SW480 (cell line): Measurements from ENCODE around the gene RAB7B.
"Not testable (repeated sequence)": the region's sequence is repeated elsewhere in the genome, so short reads cannot be mapped to it uniquely, and the experiment has no call there.

ENCODE experiments used
- DNase-seq: peaks from one replicate; pipeline ENCODE4 v3.0.0-alpha.2; 2016; ENCODE audit warnings: low spot score

The RAB7B gene

DNA sequence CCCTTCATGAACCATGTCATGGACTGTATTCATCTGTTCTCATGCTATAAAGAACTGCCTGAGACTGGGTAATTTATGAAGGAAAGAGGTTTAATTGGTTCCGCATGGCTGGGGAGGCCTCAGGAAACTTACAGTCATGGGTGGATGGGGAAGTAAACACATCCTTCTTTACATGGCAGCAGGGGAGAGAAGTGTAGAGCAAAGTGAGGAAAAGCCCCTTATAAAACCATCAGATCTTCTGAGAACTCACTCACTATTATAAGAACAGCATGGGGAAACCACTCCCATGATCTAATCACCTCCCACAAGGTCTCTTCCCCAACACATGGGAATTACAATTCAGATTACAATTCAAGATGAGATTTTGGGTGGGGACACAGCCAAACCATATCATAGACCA is 6.6 kb downstream of the RAB7B start:
- DNase-seq = not testable (repeated sequence)

DNA sequence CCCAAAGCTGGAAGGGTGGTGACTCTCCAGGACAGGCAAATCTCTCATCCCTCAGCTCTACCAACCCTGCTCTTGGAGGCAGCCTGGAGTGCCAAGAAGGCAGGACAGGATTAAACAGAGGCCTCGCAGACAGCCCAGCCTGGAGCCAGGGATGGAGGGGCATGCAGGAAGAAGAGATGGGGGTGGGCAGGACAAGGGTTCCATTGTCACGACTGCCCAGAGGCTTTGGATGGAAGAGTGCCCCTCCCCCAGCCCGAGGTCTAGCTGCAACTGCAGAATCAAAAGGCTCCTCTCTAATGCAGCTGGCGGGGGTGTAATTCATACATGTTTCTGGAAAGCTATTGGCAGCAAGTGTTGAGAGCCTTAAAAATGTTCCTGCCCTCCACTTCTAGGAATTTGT is 8.8 kb downstream of the RAB7B start:
- no peak for DNase-seq

DNA sequence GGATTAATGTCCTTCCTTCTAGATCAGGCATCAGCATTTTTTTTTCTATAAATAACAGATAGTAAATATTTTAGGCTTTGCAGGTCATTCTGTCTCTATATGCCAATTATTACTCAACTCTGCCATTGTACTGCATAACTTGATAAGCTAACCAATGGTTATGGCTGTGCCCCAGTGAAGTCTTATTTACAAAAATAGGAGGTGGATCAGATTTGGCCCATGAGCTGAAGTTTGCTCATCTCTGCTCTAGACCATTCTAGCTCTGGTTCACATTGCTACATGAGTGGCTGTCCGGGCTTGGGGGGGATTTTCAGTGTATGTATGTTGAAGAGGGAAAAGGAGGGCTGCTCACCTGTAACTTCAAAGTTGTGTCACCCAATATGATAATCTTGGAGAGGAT is 10.1 kb downstream of the RAB7B start:
- no peak for DNase-seq

DNA sequence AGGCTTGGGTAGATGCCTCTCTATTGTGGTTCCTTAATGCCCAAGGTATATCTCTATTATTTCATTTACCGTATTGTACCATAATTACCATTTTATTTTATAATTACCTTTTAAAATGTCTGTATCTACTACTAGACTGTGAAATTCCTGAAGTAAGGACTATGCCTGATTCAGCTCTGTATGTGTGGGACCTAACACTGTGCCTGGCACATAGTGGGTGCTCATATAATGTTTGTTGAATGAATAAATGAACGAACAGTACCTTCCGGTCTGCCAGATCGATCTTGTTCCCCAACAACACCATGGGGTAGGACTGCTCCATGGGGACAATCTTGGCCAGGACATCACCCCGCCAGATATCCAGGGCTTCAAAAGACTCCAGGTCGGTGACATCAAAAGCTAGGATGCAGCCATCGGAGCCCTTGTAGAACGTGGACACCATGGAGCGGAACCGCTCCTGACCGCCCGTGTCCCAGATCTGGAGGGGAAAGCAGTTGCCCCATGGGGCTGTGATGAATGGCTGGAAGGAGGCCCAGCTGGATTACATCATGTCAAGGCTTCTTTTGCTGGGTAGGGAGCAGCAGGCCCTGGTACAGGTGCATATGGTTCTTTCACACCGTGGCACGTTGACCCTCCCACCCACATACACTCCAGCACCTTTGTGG is 10.8 kb downstream of the RAB7B start:
- no peak for DNase-seq

DNA sequence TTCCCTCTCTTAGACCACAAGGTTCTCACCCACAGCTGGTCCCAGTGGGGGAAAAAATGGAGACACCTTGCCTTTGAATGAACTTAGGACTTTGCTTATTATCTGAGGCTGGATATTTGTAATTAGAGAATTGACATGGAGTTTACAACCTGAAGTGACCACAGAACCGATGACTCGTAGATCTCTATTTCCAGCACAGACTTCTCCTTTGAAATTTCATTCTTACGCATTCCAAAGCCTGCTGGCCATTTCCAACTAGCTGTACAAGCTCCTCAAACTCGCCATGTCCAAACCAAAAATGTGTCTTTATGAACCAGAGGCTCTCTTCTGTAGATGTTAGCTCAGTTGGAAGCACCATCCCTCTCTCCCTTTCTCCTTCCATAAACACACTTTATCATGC is 12.0 kb downstream of the RAB7B start:
- no peak for DNase-seq

DNA sequence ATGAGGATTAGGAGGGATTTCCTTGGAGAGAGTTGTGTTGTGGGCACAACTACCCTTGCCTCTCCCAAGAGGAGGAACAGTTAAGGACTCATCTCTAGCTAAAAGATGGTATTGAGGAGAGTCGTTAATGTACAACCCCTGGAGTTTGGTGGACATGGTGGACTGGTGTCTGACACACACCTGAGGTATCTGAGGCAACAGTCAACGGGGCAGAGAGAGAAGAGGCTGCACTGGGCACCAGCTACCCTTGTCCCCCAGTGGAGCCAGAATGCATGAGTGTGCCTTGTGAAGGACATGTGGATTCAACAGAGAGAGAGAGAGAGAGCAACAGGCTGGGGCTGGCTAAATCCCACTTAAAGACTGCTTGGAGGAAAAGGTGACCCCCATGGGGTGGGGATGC is 13.0 kb downstream of the RAB7B start:
- DNase-seq = no peak

DNA sequence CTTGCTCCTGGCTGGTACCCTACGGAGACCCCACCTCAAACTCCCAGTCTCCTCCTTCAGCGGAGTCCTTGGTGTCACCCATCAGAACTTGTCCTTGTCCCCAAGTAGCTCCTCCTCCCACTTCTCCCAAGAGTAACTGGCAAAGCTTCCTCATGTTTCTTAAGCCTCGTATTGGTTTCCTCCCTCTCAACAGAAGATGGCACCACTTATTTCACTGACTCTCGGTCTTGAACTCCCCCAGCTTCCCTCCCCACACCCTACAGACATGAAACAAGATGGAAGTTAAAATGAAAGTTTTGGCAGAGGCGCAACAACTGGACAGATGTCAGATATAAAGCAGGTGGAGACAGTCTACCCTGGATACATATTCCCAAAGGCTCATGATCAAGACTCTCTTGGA is 13.4 kb downstream of the RAB7B start:
- no peak for DNase-seq

DNA sequence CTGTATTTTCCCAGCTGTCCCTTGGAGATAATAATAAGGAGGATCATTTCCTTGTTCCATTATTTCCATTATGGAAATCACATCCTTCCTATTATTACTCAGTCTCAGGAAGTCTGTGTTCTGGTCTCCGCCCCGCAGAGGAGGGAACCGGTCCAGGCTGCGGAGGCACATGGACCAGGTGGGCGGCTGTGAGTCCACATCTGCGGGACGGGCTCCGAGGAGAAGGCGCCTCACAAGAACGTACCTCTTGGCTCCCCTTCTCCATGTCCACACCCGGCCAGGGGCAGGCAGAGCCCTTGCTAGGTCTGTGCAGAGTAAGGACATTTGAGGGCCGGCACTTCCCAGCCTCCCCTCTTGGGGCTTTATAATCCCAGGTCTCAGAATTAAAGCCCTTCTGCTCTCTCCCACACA is 14.6 kb downstream of the RAB7B start:
- DNase-seq = no peak

DNA sequence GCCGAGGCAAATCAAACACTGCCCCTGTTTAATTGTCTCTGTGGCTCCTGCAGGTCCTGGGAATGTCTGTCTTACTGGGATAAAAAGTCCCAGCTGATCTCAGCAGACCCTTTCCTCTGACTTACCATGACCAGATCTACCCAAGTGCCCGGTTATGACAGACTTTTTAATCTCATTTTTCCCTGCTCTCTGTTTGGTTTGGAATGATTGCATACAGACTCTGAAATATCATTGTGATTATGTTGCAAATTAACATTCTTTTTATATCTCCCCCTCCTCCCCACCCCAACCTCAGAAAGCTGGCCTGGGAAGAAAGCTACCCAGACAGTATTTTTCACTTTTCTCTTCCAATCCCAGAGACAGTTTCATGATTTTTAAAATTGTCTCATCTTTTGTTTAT is 16.3 kb downstream of the RAB7B start:
- DNase-seq = no peak

DNA sequence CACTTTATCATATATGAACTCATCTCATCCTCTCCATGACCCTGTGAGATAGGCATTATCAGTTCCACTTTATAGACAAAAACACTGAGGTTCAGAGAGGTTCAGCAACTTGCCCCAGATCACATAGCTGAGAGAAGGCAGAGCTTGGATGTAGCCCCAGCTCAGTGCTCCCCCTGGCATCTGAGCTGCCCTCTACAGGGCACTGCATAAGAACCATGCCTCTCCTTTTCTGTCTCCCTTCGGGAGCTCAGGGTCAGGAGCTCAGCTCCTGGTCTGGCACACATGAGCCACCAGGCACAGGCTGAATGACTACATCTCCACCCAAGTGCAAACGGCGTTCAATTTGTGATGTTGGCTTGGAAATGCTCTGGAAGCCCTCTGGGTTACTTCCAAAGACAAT is 16.9 kb downstream of the RAB7B start:
- DNase-seq = no peak

DNA sequence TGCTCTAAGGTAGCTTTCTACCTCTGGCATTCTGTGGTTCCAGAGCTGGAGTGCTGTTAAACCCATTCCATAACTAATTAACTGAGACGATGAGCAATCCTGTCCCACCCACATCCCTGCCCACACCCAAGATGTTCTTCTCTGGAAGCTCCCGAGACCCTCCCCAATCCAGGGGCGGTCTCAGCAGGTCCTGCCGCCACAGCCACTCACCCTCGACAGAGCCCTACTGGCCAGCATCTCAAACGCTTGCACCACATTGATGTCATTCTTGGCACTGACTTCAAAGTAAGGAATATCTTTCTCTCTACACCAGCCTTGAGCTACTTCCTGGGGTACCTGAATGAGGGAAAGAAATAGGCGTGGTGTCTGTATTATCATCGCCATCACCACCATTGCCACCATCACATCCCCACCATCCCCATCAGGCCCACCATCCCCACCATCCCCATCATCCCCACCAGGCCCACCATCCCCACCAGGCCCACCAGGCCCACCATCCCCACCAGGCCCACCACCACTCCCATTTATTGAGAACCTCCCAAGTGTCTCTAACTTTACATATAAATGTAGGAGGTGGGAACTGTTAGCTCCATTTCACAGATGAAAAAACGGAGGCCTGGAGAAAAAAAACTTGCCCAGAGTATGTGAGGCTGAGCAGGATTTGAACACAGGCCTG is 17.7 kb downstream of the RAB7B start:
- peak; percentile 23 for DNase-seq

DNA sequence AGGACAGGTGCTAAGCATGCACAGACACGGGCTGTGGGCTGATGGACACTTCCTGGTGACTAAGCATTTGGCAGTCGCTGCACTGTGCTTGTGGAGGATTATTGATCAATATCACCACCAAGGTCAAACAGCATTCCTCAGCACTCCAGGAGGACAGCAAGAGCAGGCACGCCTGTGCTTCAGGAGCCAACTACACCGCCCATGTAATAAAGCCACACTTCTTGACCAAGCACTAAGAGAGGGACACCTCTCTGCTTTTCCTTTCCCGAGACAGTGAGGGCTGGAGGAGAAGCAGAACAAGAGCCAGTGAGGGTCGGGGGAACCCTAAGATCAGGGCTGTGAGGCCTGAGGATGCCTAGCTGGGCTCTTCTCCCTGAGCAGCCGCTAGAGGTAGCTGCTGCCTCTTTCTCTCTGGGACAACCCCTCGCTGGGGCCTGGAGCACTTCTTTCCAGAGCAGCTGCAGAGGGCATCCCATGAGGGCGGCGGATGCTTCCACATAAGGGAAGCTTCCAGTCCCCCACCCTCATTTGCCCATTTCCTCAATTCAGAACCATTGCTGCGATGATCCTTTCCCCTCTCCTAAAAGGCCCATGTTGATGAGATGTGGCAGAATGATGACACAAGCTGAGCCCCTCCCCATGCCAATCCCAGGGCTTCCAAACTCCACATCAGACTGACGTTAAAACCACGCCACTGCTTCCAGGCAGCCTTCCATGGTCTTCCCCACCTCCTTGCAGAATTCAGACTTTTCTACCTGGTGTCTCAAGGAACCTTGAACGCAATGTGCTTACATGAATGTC is 19.1 kb downstream of the RAB7B start:
- peak; percentile 57 for DNase-seq

DNA sequence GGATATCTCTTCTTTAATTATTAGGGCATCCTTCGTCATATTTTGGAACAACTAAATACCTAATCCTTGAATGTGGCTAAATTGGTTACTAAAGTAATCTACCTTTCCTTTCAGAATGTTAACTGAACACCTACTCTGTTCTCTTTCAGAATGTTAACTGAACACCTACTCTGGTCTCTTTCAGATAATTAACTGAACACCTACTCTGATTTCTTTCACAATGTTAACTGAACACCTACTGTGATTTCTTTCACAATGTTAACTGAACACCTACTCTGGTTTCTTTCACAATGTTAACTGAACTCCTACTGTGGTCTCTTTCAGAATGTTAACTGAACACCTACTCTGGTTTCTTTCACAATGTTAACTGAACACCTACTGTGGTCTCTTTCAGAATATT is 21.9 kb downstream of the RAB7B start:
- DNase-seq = no peak

DNA sequence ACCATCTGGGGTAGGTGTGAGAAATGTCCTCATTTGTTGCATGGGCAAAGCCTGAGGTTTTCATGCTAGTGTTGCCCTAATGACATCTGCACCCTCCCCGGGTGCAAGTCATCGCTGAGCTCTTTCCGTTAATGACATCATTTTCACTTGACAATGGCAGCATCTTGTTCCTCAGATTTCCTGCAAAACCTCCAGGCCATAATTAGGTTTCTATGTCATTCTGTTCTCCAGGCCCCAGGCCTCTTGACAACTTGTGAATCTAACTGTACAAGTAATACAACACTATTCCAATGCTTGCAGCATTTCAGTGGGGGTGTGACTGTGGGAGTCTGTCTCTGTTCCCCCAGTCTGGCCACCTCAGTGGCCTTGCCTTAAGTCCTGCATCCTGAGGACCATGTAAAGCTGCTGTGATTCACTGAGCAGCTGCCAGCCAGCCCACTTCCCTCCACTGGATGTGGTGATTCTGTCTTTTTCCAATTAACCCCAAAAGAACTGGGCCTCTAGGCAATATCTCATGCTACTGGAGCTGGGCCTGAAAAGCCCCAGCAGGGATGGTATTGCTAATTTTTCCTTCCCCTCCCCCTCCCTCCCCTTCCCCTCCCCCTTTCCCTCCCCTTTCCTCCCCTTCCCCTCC is 22.8 kb downstream of the RAB7B start:
- DNase-seq = no peak

DNA sequence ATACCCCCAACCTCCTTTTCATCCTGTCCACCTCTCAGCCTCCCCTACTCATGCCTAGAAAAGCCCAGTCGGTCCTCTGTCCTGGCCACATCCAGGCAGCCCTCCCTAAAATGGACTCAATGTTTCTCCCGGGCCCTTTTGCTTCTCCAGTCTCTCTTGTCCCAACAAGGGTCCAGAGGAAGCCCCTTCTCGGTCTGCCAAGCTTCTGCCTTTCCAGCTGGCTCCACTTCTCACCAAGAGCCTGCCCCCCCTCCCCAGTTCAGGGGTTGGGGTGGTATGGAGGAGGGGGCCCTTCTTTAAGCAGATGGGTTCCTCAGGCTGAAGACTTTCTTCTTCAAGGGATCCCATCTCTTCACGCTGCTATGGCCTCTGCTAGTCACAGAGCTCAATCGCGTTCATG is 23.9 kb downstream of the RAB7B start:
- no peak for DNase-seq

DNA sequence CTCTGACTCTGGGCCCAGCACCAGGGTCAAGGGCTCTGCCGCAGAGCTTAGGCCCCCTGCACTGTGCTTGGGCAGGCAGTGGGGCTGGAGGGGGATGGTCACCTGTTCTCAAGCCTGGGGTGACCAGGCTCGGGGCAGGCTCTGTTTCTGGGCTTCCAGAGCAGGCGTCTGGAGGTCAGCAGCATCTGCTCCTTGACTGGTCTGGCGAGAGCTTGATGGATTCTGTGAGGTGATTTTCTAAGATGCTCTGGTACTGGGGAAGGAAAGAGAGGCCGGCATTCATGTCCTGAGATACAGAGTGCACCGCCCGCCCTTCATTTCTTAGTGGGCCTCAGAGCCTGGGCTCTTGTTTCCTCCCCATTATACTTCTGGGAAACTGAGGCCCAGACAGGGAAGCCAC is 24.5 kb downstream of the RAB7B start:
- no peak for DNase-seq

DNA sequence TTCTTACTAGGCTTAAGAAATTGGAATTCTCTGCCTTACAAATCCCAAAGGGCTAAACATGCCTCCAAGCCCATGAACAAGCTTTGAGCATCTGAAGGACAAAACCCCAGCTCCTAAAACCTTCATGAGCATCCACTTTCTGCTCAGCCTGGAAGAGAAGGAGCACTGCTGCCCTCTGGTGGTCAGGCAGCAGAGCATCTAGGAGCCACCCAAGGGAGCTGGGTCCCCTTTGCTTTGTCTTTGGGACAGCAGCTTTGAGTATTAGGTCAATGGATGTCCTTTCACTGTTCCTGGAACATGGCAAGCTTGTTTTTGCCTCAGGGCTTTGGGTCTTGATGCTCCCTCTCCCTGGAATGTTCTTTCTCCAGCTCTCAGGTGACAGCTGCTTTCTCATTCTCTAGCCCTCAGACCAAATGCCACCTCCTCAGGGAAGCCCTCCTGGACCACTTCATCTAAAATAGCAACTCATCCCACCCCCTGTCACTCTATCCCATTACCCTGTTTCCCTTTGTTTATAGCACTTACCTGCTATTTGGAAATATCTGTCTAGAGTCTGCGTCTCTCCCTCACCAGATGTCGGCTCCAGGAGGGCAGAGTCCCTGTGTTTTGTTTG is 25.7 kb downstream of the RAB7B start:
- DNase-seq = peak; percentile 79

DNA sequence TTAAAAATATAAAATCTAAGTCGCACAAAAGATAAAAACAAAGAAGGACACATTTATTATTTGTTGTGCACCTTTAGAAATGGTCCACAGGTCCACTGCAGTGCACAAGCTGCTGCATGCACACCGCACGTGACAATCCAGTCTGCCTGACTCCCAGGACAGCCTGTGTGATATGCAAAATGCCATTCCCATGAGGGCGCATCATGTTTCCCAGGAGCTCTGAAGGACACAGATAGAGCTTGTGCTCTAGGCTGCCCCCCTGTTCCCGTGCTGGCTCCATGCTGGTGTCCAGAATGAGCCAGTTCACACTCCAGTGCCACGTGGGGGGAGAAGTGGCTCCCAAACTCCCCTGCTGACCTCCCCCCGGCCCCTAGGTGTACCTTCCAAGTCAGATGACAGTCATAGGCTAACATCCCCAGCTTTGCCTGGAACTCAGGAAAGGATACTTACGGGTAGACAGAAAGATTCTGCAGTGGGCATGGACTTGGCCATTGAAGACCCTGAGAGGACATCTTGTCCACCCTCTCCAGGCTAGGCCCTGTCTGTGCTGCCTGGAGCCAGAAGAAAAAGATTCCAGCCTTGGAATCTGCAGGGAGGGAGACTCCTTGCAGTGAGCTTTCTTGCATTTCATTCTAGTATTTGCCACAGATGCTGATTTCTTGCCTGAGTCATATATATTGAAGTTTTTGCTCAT is 26.3 kb downstream of the RAB7B start:
- peak; percentile 23 for DNase-seq

DNA sequence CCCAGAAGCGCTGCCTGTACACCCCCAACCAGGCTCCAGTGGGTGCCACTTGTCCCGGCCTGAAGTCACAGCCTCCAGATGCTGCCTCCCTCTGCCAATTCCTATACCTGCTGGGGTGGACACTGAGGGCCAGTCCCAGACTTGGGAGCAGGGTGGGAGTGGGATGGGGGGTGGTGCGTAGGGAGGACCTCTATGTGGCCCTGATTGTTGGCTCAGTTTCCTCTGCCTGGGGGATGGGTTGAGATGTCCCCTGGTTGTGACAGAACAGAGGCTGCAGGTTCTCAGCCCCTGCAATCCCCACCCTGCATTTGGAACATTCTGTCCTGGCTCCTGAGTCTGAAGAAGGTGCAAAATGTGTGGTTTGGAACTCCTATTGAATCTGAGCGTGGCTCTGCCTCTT is 27.2 kb downstream of the RAB7B start:
- DNase-seq = no peak

DNA sequence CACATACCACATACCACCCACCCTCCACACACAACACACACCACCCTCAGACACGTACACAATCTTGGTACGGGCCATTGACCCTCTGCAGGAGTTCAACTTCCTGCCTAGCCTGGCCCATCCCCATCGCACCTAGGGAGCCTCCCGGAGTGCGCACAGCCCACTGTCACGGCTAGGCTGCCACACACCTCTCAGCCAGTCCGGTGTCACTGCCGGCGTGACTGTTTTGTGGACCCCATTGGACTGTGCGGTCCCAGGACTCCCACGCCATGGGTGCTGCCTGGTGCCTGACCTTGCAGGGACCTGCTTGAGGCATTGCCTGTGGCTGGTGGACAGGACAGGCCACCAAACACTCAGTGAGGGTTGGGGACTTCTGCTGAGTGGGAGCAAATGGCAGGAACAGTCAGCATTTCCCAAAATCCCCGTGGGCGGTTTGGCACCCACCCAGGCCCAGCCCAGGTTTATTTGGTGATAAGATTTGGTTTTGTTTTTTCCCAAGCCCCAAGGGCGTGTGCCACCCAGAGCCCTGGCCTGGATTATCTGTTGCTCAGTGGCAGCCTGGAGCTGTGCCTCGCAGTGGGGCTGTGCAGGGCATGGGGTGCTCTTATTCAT is 27.7 kb downstream of the RAB7B start:
- DNase-seq = no peak

DNA sequence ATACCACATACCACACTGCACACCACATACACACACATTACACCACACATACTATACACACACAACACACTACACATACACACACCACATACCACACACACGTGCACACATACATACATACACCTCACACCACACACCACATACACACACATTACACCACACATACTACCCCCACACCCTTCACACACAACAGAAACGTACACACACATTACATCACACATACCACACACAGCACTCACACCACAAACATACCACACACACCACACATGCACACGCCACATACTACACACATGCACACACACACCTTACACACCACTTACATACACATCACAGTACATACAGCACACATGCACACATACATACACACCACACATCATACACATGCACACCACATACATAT is 28.5 kb downstream of the RAB7B start:
- no peak for DNase-seq
